ENCODE measurements around the gene DNAH2.

The DNAH2 gene

GRCh38 chr17:7882068-7882467, 164.5 kb downstream of the DNAH2 start:
- DNase-seq: no peak

- DNase-seq: no peak
Observed at GRCh38 chr17:7882629-7883028, 165.1 kb downstream of the DNAH2 start.

Data from stimulated activated naive CD4-positive, alpha-beta T cell (primary cell).